Transverse colon (tissue), 4 donors: Measurements from ENCODE around the gene BST2.

Experiments used
- EP300 ChIP-seq: sonication (generic); formaldehyde crosslinking; IDR thresholded peaks from one replicate; pipeline ENCODE4 v1.6.1; 2017; ENCODE audit warnings: antibody characterized with exemption, low read depth
- POLR2A ChIP-seq: fragments of 450-650 bp; IDR thresholded peaks from one replicate; pipeline ENCODE4 v1.6.1; 2016; ENCODE audit warnings: antibody characterized with exemption, mild to moderate bottlenecking, moderate library complexity
- POLR2AphosphoS5 ChIP-seq, 3 donors: sonication (generic); formaldehyde crosslinking; IDR thresholded peaks; one replicate each; pipeline ENCODE4 v1.6.1; 2016; ENCODE audit warnings: antibody characterized with exemption in 3 of 3
- TF ChIP-seq, protein P1 (sequence below), 5 experiments: fragments of 200-600 bp in 3 of 5; fragments of 450-650 bp in 2 of 5; sonication (generic) in 3 of 5; IDR thresholded peaks; 1 replicate in 2 of 5; 2 replicates in 3 of 5; pipeline ENCODE4 v1.5.1; 2016 to 2017; ENCODE audit warnings: antibody characterized with exemption in 5 of 5, inconsistent platforms in 3 of 5, mild to moderate bottlenecking in 2 of 5, moderate library complexity in 1 of 5

DNA sequence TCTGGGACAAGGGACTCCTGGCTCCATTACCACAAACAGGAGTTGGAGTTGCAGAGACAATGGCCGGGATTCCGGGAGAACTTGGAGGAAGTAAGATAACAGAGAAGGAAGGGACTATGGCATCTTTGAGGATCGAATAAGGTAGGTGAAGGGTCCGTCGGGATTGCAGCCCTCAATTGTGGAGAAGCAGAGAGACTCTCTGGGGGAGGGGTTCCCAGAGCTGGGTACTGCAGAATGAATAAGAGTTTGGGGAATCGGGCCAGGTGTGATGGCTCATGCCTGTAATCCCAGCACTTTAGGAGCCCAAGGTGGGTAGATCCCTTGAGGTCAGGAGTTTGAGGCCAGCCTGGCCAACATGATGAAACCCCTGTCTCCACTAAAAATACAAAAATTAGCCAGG lies 3.8 kb downstream of the BST2 start:
- TF ChIP-seq, protein P1, sequence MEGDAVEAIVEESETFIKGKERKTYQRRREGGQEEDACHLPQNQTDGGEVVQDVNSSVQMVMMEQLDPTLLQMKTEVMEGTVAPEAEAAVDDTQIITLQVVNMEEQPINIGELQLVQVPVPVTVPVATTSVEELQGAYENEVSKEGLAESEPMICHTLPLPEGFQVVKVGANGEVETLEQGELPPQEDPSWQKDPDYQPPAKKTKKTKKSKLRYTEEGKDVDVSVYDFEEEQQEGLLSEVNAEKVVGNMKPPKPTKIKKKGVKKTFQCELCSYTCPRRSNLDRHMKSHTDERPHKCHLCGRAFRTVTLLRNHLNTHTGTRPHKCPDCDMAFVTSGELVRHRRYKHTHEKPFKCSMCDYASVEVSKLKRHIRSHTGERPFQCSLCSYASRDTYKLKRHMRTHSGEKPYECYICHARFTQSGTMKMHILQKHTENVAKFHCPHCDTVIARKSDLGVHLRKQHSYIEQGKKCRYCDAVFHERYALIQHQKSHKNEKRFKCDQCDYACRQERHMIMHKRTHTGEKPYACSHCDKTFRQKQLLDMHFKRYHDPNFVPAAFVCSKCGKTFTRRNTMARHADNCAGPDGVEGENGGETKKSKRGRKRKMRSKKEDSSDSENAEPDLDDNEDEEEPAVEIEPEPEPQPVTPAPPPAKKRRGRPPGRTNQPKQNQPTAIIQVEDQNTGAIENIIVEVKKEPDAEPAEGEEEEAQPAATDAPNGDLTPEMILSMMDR (IDR thresholded peaks at IDR 0.05): no peak
- no peak for TF ChIP-seq POLR2A
- TF ChIP-seq EP300: no peak
- no peak for TF ChIP-seq POLR2AphosphoS5 (IDR thresholded peaks at IDR 0.05)
